ELR (cell line): ENCODE results near the gene MAML3.
A peak's percentile ranks its signal among the peaks of the same experiment; 100 is the strongest.

Source experiments
- DNase-seq: peaks from one replicate; pipeline ENCODE4 v3.0.0-alpha.2; 2015; ENCODE audit warnings: low read depth

MAML3 gene

DNA sequence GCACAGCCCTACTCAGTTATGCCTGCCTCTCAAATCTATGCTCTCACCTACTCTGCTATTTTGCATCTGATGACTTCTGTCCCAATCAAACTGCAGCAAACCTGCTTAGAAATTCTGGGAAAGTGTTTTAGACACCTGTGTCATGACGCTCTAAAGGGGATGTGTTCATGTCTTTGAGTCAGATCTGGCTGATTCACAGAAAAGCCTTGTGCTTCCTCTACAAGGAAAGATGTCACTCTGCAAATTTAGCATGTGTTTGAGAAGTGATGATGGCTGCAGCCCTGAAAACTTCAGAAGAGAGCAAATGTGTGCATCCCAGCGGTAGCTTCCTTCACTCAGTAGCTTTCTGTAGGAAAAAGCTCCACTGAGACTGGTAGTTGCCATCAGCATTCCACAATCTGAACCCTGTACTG, 253.0 kb downstream of the MAML3 start:
- peak; percentile 57 for DNase-seq

DNA sequence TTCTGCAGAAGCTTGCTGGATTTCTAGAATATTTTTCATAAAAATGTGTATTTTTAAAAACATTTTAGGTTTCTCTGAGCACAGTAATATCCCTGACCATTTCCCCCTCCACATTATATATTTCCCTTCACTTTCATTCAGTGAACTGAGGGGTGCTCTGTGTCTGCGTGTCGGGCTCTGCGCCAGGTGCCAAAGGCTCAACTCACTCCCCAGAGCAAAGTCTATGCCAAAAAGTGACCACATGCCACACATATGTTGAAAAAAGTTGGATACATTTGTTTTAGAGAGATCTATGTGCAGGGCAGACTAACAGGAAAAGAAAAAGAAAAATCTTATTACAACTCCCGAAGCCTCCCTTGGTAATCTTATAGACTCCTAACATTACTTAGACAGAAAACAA, 254.6 kb downstream of the MAML3 start:
- DNase-seq: no peak

DNA sequence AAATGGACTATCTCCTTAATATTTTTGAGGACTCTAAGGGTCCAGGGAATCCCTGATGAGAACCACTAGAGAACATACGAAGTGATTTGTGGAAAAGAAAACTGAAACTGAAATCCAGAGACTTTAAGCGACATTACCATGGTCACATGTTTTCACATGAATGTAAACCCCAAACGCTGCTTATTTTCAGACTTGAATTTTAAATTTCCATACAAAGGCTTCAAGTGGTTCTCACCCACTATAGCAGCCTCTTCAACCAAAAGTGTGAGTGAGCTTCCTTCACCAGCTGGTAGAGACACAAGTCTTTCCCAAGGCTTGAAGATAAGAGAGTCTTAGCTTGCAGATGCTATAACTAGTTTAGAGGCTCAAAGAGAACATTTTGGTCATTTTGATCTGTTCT, 255.7 kb downstream of the MAML3 start:
- DNase-seq: no peak

DNA sequence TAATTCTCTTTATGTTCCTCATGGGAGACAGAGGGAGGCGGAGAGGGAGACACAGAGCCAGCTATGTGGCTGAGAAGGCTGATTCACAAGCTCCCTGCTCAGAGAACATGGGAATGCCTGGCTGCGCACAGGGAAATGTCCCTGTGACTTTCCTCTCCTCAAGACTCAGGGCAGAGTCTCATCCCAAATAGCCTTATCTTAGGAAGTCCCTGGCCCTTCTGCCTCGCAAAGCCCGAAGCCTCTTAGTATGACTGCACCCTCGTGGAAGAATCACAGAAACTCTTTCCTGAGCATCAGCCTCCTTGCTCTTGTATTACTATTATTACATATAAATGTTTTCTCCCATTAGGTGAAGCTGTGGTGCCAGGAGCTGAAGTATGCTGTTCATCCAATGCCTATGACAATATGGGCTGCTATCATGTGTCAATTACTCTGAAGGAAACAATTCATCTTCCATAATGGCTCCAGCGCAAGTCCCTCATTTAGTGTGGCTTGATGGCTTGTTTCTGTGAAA, 257.8 kb downstream of the MAML3 start:
- DNase-seq: no peak

DNA sequence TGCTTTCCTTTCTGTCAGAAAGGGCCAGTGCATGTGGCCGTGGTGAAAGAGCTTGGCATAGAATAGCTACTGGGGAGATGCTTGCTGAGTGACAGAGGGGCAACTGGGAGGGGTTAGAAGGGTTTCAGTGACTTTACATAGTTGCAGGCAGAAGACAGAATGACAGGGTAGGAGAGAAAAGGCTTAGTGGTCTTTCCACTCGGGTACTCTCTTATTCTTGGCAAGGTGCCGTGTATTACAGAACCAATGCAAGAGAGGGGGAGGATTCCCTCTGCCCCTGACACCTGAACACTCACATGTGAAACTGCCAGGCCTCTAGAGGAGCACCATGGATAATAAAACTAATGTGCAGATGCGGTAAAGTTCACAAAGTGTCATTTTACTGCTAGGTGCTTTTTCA, 260.2 kb downstream of the MAML3 start:
- DNase-seq: no peak

DNA sequence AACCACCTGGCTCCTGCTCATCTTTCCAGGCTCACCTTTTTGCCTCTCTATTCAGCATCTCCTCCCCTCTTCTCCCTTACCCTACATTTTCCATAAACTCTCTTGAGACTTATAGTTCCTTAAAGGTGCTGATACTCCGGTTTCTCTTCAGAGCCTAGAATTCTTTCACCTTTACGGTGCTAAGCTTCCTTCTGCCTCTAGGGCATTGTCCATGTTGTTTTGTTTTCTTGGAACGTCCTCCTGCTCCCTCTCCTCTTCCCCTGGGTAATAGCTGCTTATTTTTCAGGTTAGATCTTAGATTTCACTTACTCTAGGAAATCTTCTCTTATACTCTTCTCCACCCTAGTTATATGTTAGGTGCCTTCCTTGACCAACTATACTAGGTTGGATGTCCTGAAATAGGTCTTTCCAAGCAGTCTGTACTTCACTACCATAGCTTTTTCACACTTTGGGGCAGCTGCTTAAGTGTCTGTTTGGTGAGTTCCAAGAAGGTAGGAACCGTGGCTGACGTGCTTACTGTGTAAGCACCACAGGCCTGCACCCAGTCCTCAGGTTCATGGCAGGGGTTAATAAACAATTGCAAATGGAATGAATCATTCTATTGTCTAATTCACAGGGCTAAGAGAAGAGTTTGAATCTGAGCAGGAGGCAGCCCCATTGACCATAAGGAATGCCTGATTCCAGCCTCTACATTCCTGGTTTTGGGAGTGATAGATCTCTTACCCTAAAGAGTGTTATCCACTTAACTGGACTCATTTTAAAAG, 260.8 kb downstream of the MAML3 start:
- DNase-seq: peak; percentile 37

DNA sequence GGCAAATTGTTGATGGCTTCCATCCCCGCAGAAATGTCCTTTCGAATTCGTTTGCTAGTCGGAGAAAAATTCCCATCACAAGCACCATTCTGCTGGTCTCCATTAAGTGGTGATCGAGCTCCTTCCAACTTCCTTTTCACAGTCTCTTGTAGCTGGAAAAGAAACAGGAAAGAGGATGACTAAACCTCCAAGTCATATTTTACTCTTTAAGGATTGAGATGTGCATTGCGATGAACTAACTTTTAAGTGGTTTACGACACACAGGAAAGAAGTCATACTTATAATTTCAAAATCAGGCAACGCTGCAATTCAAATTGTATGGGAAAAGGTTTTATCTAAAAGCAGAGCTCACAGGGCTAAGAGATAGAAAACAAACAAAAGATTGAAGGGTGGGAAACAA, 263.2 kb downstream of the MAML3 start:
- DNase-seq: peak; percentile 80

DNA sequence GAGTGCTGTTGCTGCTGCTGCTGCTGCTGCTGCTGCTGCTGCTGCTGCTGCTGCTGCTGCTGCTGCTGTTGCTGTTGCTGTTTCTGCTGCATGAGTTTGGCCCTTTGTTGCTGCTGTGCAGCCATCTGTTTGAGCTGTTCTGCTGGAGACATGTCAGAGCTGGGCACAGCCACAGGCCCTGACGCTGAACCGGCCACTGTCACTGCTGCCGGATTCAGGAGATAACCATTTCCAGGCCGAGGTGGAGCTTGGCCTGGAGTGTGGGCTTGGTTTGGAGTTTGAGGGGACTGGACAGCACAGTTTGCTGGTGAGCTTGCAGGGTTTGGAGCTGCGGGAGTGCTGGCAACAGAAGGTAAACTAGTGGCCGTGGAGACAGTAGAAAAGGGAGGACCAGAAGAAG, 264.1 kb downstream of the MAML3 start:
- DNase-seq: no peak

DNA sequence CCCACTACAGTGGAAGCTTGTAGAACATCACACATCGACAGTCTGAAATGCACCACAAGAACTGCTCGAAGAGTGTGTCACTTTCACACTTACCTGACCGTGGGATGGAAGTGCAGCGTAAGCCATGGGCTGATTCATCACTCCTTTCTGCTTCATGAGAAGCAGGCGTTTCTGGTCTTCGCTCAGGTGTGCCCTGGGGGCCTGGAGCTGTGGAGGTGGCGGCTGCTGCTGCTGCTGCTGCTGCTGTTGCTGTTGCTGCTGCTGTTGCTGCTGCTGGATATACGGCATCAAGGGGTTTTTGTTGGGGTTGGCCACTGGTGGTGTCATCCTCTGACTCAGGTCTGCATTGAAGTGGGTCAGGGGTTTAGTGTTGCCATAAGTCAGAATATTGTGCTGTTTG, 264.7 kb downstream of the MAML3 start:
- DNase-seq: peak; percentile 26

DNA sequence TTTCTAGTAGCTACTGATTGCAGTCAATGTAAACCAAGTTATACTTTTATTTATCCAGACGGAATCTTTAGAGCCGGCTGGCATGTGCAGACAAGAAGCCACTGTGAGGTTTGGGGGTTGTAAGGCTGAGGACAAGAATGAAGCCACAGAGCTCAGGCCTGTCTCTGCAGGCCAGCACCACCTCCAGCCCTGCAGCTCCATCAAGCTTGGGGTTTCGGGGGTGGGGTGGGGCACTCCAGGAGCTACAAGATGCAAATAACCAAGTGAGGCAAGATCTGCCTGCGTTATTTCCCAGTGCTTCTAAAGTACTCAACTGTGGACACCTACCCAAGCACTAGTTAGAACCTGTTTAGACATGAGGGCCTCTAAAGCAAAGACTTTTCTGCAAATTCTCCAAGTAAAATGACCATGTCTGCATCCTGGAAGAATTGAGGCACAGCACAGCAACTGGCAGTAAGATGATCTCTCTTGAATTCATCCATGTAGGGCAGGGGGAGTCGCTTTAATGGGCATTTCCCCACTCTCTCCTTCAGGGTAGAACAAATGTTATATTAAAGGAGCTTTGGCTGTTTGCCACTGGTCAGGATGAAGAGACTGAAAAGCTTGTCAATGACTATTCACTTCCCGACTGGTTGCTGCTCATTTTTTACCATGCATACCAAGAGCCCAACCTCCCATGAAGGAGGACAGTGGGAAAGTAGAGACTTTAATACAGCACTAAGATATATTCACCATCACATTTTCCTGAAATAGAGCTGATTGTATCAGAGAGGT, 265.8 kb downstream of the MAML3 start:
- peak; percentile 15 for DNase-seq

DNA sequence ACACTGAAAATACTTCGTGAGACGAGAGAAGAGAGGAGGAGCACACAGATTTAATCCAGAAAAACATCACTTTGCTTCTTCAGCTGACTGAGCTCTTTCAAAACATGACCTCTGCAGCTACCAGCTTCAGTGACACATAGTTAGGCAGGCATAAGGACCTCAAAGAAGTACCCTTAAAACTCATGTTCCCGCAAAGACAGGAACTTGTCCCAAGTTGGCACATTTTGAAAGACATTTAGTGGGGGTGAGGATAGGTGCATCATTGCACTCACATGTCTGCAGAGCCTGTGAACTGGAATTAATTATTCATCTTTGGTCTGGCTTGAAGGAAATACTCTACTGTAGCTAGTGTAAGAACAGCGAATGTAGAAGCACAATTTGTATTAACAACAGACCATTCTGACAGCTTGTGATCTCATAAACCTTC, 266.6 kb downstream of the MAML3 start:
- peak; percentile 34 for DNase-seq

DNA sequence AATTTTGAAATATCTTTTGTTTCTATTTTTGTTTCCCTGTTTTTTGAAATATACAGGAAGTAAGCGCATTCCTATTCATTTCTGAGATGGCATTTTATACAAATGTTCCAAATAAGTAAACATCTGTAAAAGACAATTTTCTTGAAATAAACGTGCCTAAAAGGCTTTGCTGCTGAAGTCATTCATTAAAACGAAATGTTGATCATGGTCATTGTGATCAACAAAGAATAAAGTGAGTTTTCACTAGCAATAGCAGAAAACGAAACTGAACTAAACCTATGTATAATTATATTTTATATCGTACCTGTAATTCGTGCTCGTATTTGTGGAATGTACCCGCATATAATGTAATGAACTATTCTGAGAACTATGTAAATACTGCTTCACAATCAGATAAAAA, 267.2 kb downstream of the MAML3 start:
- DNase-seq: peak; percentile 7

DNA sequence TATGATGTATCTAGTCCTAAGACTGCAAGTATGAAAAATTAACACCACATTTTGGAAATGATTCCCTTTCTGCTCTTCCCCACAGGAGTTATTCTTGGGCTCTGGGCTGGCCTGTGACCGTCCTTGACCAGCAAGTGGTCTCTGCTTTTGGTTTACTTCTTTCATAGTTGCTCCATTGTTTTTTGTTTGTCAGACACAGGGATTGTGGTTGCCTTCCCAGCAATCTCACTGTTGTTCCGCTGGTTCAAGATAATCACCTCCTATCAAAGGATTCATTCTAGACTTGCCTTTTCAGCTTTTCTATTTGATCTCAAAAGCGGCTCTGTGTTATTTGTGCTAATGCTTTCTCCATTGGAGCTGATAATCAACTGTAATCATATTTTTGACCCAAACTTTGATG, 269.5 kb downstream of the MAML3 start:
- DNase-seq: no peak

DNA sequence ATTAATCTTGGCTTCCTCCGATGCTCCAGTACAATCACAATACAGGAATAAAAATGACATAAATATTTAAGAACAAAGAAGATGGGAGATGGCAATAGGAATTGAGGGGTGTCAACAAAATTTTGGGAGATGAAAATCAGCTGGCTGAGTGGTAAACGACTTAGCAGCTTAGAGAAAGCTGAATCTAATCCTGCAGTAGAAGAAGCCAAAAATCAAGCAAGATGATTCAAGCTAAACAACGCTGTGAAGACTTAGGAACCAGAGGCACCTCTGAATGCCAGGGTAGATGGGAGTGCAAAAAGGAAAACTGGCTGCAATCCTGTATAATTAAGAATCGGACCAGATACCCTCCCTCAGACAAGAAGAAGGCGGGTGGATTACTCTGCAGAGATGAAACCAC, 273.1 kb downstream of the MAML3 start:
- DNase-seq: no peak

DNA sequence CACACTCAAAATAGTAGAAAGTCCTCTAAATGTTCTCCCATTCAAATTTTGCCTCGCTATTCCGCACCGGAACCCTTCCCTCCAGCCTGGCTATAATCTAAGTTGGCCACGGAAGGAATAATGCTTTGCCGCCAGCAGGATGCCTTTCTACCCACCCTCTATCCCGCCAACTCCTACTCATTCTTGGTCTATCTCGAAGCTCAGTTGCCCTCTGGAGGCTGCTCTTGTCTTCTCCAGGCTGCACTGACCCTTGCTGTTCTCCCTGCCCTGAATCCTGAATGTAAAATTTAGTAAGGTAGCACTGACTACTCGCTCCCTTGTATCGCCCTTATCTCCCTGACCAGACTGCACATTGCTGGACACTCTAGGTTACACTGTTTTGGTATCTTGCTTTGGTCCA, 275.9 kb downstream of the MAML3 start:
- DNase-seq: no peak

DNA sequence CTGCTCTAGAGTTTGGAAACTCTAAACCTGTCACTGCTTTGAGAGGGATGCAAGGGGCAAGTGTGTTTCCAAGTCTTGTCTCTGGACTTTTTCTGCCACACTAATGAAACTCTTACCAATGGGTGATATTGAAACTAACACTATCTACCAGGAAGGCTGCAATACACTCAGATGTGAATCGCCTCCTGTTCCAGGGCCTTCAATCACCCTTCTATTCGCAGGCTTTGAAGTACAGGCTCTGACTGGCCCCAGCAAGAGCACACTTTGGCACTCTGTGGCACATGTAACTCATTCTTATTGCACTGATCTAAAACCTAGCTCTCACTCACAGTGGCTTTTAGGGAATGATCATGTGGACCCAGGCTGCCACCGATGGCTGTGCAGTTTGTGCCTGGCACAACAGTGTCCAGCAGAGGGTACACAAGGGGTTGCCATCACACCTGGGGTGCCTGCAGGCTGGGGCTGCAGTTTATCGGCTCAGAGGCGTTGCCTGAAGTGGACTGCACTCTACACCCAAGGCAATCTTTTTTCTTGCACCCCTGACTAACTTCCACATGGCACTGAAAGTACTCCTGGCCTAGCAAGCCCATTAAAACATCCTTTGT, 277.5 kb downstream of the MAML3 start:
- DNase-seq: no peak

DNA sequence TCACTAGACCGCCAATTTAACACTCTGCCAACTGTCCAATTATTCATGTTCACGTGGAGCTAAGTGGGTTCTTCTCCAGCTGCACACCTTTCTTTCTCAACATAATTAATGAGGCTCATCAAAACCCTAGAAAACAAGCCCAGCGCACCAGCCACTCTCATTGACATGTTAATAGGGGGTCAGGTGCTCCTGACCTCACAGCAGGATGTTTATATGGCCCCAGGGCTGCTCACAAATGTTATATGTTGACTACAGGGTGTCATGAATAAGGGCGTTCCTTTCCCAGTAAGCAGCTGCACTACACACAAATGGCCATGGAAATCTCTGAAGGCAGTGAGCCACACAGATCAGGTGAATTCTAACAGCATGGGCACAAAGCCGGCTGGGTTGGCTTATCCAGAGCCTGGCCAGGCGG, 278.6 kb downstream of the MAML3 start:
- DNase-seq: peak; percentile 29

DNA sequence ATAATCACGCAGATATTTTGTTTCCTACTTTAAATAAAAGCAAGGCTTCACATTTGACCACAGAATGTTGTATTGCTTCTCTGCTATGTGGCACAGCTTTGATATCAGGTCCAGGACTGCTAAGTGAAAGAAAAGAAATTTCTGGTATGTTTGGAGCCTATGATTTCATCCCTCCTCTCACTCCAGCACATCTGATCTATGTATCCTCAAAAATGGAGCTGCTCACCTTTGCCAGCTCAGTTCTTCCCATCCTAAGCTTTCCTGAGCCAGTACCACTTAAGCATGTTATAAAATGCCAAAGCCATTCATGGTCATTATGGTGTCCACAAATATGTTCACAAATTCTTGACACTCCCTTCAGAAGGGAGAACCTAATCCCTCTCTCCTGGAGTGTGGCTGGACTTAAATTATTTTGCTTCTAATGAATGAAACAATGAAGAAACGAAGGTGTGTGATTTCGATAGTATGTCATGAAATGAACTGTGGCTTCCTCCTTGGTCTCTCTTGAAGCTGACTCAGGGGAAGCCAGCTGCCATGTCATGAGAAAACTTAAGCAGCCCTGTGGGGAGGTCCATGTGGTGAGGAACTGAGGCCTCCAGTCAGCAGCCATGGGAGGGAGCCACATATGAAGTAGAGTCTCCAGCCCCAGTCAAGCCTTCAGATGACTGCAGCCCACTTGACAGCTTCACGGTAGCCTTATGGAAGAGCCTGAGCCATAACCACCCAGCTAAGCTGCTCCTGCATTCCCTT, 280.7 kb downstream of the MAML3 start:
- peak; percentile 17 for DNase-seq

DNA sequence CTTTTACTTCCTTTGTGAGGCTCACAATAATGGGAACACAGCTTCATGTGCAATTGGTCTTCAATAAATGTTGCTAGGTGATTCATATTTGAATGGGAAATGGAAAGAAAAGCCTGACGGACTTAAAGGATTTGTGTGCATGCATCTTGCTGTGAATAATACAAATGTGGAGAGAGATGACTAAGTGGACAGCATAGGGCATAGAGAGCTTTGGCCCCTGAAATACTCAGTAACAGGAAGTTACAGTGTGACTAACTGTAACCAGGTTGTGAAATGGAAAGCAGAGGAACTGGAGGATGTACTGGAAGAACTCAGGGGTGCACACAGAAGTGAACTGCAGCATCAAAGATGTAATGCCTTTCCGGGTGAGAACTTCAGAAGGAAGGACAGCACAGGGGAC, 281.7 kb downstream of the MAML3 start:
- peak; percentile 97 for DNase-seq

DNA sequence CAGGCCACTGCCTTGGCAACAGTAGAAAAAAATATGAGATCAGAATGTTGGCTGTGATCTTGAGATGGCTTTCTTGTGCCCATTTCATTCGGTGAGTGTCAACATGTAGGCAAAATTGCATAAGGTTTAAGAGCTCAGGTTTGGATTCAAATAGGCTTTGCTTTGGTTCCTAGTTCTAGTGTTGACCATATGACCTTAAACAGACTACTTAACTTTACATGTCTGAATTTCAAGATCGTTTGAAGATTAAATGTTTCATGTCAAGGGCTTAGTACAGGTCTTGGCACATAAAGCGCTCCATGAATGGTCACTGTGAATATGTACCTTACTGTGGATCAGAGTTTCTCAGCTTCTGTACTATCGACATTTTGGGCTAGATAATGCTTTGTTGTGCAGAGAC, 284.2 kb downstream of the MAML3 start:
- DNase-seq: no peak

DNA sequence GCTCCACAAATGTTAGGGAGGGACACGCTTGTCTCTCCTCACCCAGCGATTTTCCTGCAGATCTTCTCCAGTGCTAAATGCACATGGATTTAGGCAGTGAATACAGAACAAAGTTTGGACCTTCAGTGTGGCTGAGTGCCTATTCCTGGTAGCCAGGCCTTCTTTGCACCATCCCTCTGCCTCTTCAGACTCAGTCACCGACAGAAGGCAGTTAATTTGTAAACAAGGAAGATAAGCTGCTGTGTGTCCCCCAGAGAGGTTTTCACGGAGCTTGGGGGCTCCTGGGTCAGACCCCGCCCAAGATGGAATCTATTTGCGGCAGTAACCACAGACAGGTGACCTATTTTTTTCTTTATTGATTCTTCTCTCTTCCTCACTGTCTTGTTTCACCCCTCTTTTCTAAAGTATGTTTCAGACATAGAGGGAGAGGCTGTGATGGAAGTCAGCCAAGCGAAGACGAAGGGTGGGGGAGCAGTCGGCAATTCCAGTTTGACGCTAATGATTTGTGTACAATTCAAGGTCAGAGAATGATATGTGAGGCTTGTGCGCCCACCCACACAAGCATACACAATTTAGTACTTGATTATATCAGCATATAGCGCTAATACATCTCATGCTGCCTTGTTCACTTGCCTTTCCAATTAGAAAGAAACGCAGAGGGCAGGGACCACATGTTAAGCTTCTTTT, 287.6 kb downstream of the MAML3 start:
- no peak for DNase-seq

DNA sequence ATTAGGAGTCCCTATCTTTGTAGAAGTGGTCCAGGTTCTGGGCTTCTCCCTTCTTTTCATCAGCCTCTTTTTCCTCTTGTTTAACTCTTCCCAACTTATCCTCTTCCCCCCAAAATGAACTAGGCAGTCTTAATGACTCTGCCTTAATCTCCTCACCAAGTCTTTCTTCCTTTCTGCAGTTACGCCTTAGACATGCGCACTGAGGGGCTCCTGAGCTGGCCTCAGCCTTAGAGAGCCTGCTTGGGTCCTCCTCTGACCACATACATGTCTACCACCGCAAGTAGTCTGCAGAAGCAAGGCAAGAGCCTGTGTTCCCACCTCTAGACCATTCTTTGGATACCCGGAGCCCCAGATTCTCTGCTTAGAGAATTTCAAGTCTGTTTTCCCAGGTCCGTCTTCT, 288.4 kb downstream of the MAML3 start:
- DNase-seq: no peak
